B cell (primary cell): Measurements from ENCODE around the gene ZNF524. TPM values are rescaled to one million over a fixed set of nuclear protein-coding genes. Genes with fewer than 3 reads are reported as not detected.

Experiments used
- ATAC-seq: fragments of 200-7000 bp; cut with Tn5 transposase; one replicate; pipeline ENCODE4 v1.10.0; 2021; ENCODE audit warnings: low read depth, mild to moderate bottlenecking, moderate number of reproducible peaks, moderate library complexity
- CTCF ChIA-PET: fragments of 350-600 bp; sonication (Branson Sonifier 250); formaldehyde crosslinking; loops from one replicate; lab custom pipeline; 2021; ENCODE audit warnings: antibody characterized with exemption, inconsistent platforms; lab: Charles Lee
- POLR2A ChIA-PET: fragments of 350-600 bp; sonication (Branson Sonifier 250); formaldehyde crosslinking; loops from one replicate; lab custom pipeline; 2021; ENCODE audit warnings: antibody characterized with exemption; lab: Charles Lee
- DNase-seq: peaks from one replicate; pipeline ENCODE4 v3.0.0; 2013
- H2AFZ ChIP-seq: 2 replicates; pipeline ENCODE4 v1.6.1; 2012; ENCODE audit warnings: mild to moderate bottlenecking, low read depth, low read length; ENCODE audit not compliant: insufficient read depth, poor library complexity, severe bottlenecking
- H3K27ac ChIP-seq, 2 donors: 1 replicate in 1 of 2; 2 replicates in 1 of 2; pipeline ENCODE4 v1.5.1; 2012 to 2013; ENCODE audit warnings: low read length in 2 of 2, mild to moderate bottlenecking in 2 of 2, moderate library complexity in 1 of 2
- H3K27me3 ChIP-seq, 4 experiments: fragments of 200-600 bp in 1 of 4; sonication (generic) in 1 of 4; replicated peaks in 1 of 4; 1 replicate in 2 of 4; 2 replicates in 2 of 4; pipeline versions ENCODE4 v1.6.1 to v1.7.0; 2013 to 2016; ENCODE audit warnings: low read length in 3 of 4, mild to moderate bottlenecking in 2 of 4, mixed read lengths in 1 of 4, moderate library complexity in 1 of 4; ENCODE audit not compliant: insufficient read depth in 4 of 4, control insufficient read depth in 3 of 4; ENCODE audit errors: control extremely low read depth in 1 of 4
- H3K36me3 ChIP-seq, 2 experiments: replicated peaks in 1 of 2; 1 replicate in 1 of 2; 2 replicates in 1 of 2; pipeline versions ENCODE4 v1.6.1 to v1.7.1; 2013; ENCODE audit warnings: low read length in 1 of 2; ENCODE audit not compliant: insufficient read depth in 2 of 2, control insufficient read depth in 1 of 2; ENCODE audit errors: control extremely low read depth in 1 of 2, extremely low read depth in 1 of 2
- H3K4me1 ChIP-seq, 2 donors: fragments of 200-600 bp in 1 of 2; sonication (generic) in 1 of 2; 1 replicate in 1 of 2; 2 replicates in 1 of 2; pipeline versions ENCODE4 v1.5.1 to v1.6.1; 2013 to 2017; ENCODE audit warnings: low read length in 2 of 2; ENCODE audit not compliant: control insufficient read depth in 2 of 2, insufficient read depth in 2 of 2
- H3K4me2 ChIP-seq: replicated peaks from 2 replicates; pipeline ENCODE3; 2012; ENCODE audit warnings: mild to moderate bottlenecking, low read depth, low read length; ENCODE audit not compliant: poor library complexity, severe bottlenecking
- H3K4me3 ChIP-seq, 5 experiments: fragments of 200-600 bp in 1 of 5; sonication (generic) in 1 of 5; 1 replicate in 3 of 5; 2 replicates in 2 of 5; pipeline versions ENCODE4 v1.5.1 to v1.7.0; 2011 to 2016; ENCODE audit warnings: low read length in 4 of 5, mild to moderate bottlenecking in 4 of 5, low read depth in 2 of 5, control low read depth in 1 of 5, moderate library complexity in 1 of 5; ENCODE audit not compliant: insufficient read depth in 1 of 5; ENCODE audit errors: control extremely low read depth in 1 of 5, extremely low read depth in 1 of 5
- H3K79me2 ChIP-seq: fragments of 200-600 bp; sonication (generic); one replicate; pipeline ENCODE4 v1.6.0; 2016; ENCODE audit warnings: low read length; ENCODE audit not compliant: control insufficient read depth, insufficient read depth
- H3K9ac ChIP-seq: fragments of 200-600 bp; sonication (generic); 2 replicates; pipeline ENCODE4 v1.6.1; 2017; ENCODE audit warnings: mild to moderate bottlenecking, low read length, moderate library complexity
- H3K9me3 ChIP-seq, 3 donors: one replicate each; pipeline versions ENCODE4 v1.6.1 to v1.7.1; 2013; ENCODE audit warnings: low read length in 2 of 3; ENCODE audit not compliant: control insufficient read depth in 2 of 3, insufficient read depth in 1 of 3; ENCODE audit errors: control extremely low read depth in 1 of 3
- H4K20me1 ChIP-seq: 2 replicates; pipeline ENCODE4 v1.6.0; 2012; ENCODE audit warnings: mild to moderate bottlenecking, low read length; ENCODE audit not compliant: insufficient read depth, control insufficient read depth, poor library complexity, severe bottlenecking
- H3K27ac Mint-ChIP-seq: one replicate; pipeline ENCODE4 v1.8.0; 2021; ENCODE audit warnings: mixed read lengths
- H3K27me3 Mint-ChIP-seq: one replicate; pipeline ENCODE4 v1.8.0; 2021; ENCODE audit warnings: mixed read lengths
- H3K4me1 Mint-ChIP-seq: one replicate; pipeline ENCODE4 v1.8.0; 2021; ENCODE audit warnings: mixed read lengths
- H3K4me3 Mint-ChIP-seq: one replicate; pipeline ENCODE4 v1.8.0; 2021; ENCODE audit warnings: mixed read lengths
- H3K9me3 Mint-ChIP-seq: one replicate; pipeline ENCODE4 v1.8.0; 2022; ENCODE audit warnings: mixed read lengths; ENCODE audit not compliant: insufficient read depth
- EZH2 ChIP-seq: IDR thresholded peaks from 2 replicates; pipeline ENCODE4 v1.6.1; 2012; ENCODE audit warnings: borderline replicate concordance, low read depth, mild to moderate bottlenecking, moderate library complexity, low read length; ENCODE audit not compliant: insufficient read depth, poor library complexity, severe bottlenecking
- WGBS: methylation state at CpG from one replicate; pipeline ENCODE4 v1.1.5; 2013; ENCODE audit warnings: missing lambda C conversion rate; ENCODE audit not compliant: insufficient coverage; 5-methylcytosine and 5-hydroxymethylcytosine counted together
- intact Hi-C: fragments of 100-400 bp; cut with micrococcal nuclease; formaldehyde crosslinking; loops from one replicate; pipeline ENCODE4 v1.10.0; 2022
- polyA plus RNA-seq: library from polyadenylated mRNA; depleted of rRNA; stranded (reverse); fragments of >200 nt; gene quantifications from 2 replicates; pipeline ENCODE4 v1.2.3, GENCODE V29; 2012
- total RNA-seq, 2 donors: library from RNA; stranded (reverse); fragments of 120-200 nt in 1 of 2; gene quantifications; 1 replicate in 1 of 2; 2 replicates in 1 of 2; pipeline versions ENCODE4 v1.2.3 to v1.2.4, GENCODE V29; 2013 to 2022
- TF ChIP-seq, protein P1 (sequence below): fragments of 200-600 bp; IDR thresholded peaks from one replicate; pipeline ENCODE4 v1.8.0; 2022; ENCODE audit warnings: antibody characterized with exemption, mild to moderate bottlenecking

ZNF524 gene
- total and polyA plus RNA-seq, 2 donors (not counting 1 experiment from before 2014, with no cell fraction given) = 23.8 to 27.4 TPM

DNA sequence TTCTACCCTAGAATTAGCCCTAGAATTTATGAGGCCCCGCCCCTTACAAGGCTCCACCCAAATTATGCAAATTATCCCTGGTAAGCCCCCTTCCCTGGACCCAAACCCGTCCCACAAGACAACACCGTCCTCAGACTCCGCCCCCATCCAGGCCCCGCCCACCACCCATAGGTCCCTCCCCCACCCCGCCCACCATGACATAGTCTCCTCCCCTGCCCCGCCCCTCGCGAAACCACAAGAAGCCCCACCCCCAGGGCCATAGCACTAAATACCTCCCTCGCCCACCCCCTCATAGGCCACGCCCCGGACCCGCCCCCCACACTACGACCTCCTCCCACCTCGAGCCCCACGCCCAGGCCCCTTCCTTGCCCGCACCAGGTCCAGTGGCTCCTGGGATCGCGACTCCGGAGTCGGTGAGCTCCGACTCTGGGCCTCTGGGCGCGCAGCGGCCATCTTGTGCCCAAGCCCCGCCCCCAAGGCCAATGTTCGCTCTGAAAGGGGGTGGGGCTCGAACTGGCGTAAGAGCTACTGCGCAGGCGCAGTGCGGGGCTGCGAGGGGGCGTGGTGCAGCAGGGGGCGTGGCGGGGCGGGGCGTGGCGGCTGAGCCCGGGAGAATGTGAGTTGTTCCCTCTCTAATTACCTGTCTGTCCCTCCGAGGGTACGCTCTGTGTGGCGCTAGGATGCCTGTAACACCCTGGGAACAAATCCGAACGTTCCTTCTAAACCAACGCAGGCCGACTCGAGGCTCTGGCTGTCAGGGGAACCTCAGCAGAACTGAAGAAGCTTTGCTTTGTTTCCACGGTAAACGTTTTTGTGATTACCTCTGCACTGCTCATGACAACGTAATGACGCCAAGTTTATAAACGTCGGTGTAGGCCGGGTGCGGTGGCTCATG is 24.3 kb downstream of the ZNF524 start, which contains the start of gene ZNF784:
ZNF784 (minus strand) TSS at position 458 of the 895 bp plus-strand sequence; CDS start at position 453, 5 bp downstream.
- Histone ChIP-seq H3K27me3 (no peaks in the 10 kb centered on the region), H3K36me3 (peaks cover 0 to 6% of the 10 kb centered on the region in 2 experiments), H3K9ac (peak within 1 kb of the TSS; percentile 85), H2AFZ (peak within 1 kb of the TSS; percentile 82), H3K4me2 (peak within 1 kb of the TSS; percentile 81), H3K4me1 (peaks cover 10 to 14% of the 10 kb centered on the region in 2 donors), H4K20me1 (peaks cover 7% of the 10 kb centered on the region), H3K4me3 (peak within 1 kb of the TSS in 4 of 5 experiments; percentile 47 to 84 (median 69)), H3K9me3 (no peaks in the 10 kb centered on the region), H3K79me2 (peaks cover 8% of the 10 kb centered on the region), H3K27ac (peak within 1 kb of the TSS; percentile 87)
- intact Hi-C loops = loop anchor here (1.0 to 10.0 kb wide), 9 partner anchors 8 to 520 kb away; partner anchors contain the start of genes FIZ1, ISOC2, UBE2S and ZNF444
- Mint-ChIP-seq H3K27ac (peak within 1 kb of the TSS; percentile 99), H3K9me3 (no peaks in the 10 kb centered on the region), H3K4me1 (peaks cover 18% of the 10 kb centered on the region), H3K4me3 (peak within 1 kb of the TSS; percentile 95), H3K27me3 (no peaks in the 10 kb centered on the region)
- DNase-seq (peak; percentile 97), ATAC-seq (peak; percentile 86)
- POLR2A ChIA-PET = interaction anchor here (0.5 to 2.4 kb wide), 18 partner anchors 8 to 496 kb away, joined by 3 to 58 read pairs (median 5); partner anchors contain the start of genes CCDC106, FIZ1, U2AF2 and UBE2S
- TF ChIP-seq, protein P1, sequence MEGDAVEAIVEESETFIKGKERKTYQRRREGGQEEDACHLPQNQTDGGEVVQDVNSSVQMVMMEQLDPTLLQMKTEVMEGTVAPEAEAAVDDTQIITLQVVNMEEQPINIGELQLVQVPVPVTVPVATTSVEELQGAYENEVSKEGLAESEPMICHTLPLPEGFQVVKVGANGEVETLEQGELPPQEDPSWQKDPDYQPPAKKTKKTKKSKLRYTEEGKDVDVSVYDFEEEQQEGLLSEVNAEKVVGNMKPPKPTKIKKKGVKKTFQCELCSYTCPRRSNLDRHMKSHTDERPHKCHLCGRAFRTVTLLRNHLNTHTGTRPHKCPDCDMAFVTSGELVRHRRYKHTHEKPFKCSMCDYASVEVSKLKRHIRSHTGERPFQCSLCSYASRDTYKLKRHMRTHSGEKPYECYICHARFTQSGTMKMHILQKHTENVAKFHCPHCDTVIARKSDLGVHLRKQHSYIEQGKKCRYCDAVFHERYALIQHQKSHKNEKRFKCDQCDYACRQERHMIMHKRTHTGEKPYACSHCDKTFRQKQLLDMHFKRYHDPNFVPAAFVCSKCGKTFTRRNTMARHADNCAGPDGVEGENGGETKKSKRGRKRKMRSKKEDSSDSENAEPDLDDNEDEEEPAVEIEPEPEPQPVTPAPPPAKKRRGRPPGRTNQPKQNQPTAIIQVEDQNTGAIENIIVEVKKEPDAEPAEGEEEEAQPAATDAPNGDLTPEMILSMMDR = no peak
- no peak for TF ChIP-seq EZH2
- under 1% methylated on average over 49 of the region's 56 CpGs for WGBS
- CTCF ChIA-PET = interaction anchor here (0.6 to 3.8 kb wide), 15 partner anchors 9 to 483 kb away, joined by 3 to 27 read pairs (median 5); partner anchors contain the start of genes FIZ1, ZNF628 and ZNF865
